Gastrocnemius medialis (tissue), 4 donors: ENCODE data around the gene BRCC3.

Source experiments
- POLR2A ChIP-seq, 2 donors: fragments of 450-650 bp; IDR thresholded peaks; one replicate each; pipeline ENCODE4 v1.6.1; 2017; ENCODE audit warnings: antibody characterized with exemption in 2 of 2, mild to moderate bottlenecking in 2 of 2, moderate library complexity in 2 of 2
- TF ChIP-seq, protein P1 (sequence below), 5 experiments: fragments of 450-650 bp in 3 of 5; fragments of 200-600 bp in 2 of 5; sonication (generic) in 2 of 5; IDR thresholded peaks in 4 of 5; conservative IDR thresholded peaks in 1 of 5; 1 replicate in 4 of 5; 2 replicates in 1 of 5; pipeline ENCODE4 v1.5.1; 2016 to 2019; ENCODE audit warnings: antibody characterized with exemption in 5 of 5, mild to moderate bottlenecking in 3 of 5, moderate library complexity in 3 of 5

DNA sequence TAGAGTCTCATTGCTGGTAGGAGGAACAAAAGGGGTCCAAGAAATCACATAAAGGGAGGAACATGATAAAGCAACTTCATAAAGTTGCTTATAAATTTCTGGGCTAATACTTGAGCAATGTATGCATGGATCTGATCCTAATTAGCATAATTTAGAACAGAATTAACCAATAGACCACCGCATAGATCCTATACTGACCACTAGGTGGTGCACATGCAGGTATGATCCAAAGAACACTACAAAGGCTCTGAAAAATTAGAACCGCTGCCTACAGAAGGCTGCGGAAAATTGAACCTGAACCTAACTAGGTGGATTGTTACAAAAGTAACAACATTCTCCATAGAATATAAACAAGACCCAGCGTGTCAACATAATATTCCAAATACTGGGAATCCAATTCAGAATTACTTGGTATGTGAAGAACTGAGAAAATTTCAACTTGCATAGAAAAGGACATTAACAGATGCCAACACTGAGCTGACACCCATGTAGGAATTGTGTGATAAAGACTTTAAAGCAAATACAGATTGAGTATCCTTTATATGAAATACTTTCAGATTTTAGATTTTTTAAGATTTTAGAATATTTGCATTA is 23.3 kb downstream of the BRCC3 start:
- no peak for TF ChIP-seq POLR2A (IDR thresholded peaks at IDR 0.05)
- TF ChIP-seq, protein P1, sequence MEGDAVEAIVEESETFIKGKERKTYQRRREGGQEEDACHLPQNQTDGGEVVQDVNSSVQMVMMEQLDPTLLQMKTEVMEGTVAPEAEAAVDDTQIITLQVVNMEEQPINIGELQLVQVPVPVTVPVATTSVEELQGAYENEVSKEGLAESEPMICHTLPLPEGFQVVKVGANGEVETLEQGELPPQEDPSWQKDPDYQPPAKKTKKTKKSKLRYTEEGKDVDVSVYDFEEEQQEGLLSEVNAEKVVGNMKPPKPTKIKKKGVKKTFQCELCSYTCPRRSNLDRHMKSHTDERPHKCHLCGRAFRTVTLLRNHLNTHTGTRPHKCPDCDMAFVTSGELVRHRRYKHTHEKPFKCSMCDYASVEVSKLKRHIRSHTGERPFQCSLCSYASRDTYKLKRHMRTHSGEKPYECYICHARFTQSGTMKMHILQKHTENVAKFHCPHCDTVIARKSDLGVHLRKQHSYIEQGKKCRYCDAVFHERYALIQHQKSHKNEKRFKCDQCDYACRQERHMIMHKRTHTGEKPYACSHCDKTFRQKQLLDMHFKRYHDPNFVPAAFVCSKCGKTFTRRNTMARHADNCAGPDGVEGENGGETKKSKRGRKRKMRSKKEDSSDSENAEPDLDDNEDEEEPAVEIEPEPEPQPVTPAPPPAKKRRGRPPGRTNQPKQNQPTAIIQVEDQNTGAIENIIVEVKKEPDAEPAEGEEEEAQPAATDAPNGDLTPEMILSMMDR (IDR thresholded peaks at IDR 0.05 in 4 of 5, conservative IDR thresholded peaks at IDR 0.05 in 1 of 5): peak; percentile 18 to 61 (median 38)
